GM19043 (cell line): Measurements from ENCODE around the gene FAM181A.

Source experiments
- ATAC-seq: cut with Tn5 transposase; IDR thresholded peaks from one replicate; pipeline ENCODE4 v1.9.1; 2021; ENCODE audit warnings: low read depth; ENCODE audit not compliant: unreplicated experiment

FAM181A gene

GRCh38 chr14:93903342-93904184, 23.6 kb upstream of the FAM181A start:
- ATAC-seq: no peak

- ATAC-seq: no peak
These were observed 21.5 kb upstream of the FAM181A start for GRCh38 chr14:93905623-93906022.

- no peak for ATAC-seq
These were observed 20.5 kb upstream of the FAM181A start for GRCh38 chr14:93906341-93907329.

- no peak for ATAC-seq
These were observed 17.6 kb upstream of the FAM181A start for GRCh38 chr14:93909429-93910128.

GRCh38 chr14:93911975-93912615, 15.0 kb upstream of the FAM181A start:
- no peak for ATAC-seq

GRCh38 chr14:93912782-93913181, 14.4 kb upstream of the FAM181A start:
- no peak for ATAC-seq

GRCh38 chr14:93914278-93914677, 12.9 kb upstream of the FAM181A start:
- ATAC-seq: no peak

- ATAC-seq: no peak
These were observed 12.0 kb upstream of the FAM181A start for GRCh38 chr14:93915070-93915705.

GRCh38 chr14:93915800-93916199, 11.3 kb upstream of the FAM181A start:
- no peak for ATAC-seq

- ATAC-seq: no peak
These were observed 10.6 kb upstream of the FAM181A start for GRCh38 chr14:93916498-93916897.

- ATAC-seq: no peak
These were observed 10.0 kb upstream of the FAM181A start for GRCh38 chr14:93917141-93917540.

- ATAC-seq: no peak
These were observed 5.9 kb upstream of the FAM181A start for GRCh38 chr14:93921001-93921806.

- no peak for ATAC-seq
These were observed 3.5 kb upstream of the FAM181A start for GRCh38 chr14:93923626-93924025.

GRCh38 chr14:93924592-93925355, 2.4 kb upstream of the FAM181A start:
- no peak for ATAC-seq

- ATAC-seq: no peak
These were observed 1.7 kb upstream of the FAM181A start for GRCh38 chr14:93925374-93925895.

- ATAC-seq: no peak
These were observed 785 bp upstream of the FAM181A start for GRCh38 chr14:93926245-93926872.

GRCh38 chr14:93927800-93928145, 629 bp downstream of the FAM181A start:
- ATAC-seq: no peak
